GM19455 (cell line): ENCODE measurements around the gene MTTP.

Experiments
- ATAC-seq: cut with Tn5 transposase; IDR thresholded peaks from one replicate; pipeline ENCODE4 v1.9.1; 2021; ENCODE audit not compliant: unreplicated experiment

MTTP gene

GRCh38 chr4:99665983-99666382 lies 91.4 kb downstream of the MTTP start:
- no peak for ATAC-seq

- ATAC-seq, result no peak
These were observed 93.8 kb downstream of the MTTP start for GRCh38 chr4:99668472-99668871.

- no peak for ATAC-seq
These were observed 94.5 kb downstream of the MTTP start for GRCh38 chr4:99669084-99669483.

GRCh38 chr4:99670409-99671073 lies 95.9 kb downstream of the MTTP start:
- ATAC-seq, result no peak
